HG03442 (cell line): ENCODE measurements around the gene ISM2.

Experiments
- ATAC-seq: cut with Tn5 transposase; IDR thresholded peaks from one replicate; pipeline ENCODE4 v1.9.1; 2021; ENCODE audit warnings: mild to moderate bottlenecking, moderate library complexity; ENCODE audit not compliant: unreplicated experiment

ISM2 gene

DNA sequence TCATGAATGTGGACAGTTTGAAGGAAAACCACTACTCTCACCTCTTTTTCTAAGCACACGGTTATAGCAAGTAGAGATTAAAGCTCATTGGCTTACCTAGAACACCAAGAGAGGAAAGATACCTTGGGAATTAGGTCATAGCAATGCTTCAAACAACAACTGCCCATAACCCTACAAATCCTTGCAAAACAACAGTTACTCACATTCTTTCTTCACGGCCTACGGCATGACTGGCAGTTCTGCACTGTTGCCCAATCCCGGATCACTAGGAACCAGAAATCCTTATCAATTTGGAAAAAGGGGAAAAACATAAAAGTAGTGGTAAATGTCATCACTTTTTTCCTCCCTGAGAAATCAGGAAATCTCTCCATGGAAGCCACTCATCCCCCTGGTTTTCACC is 9.6 kb upstream of the ISM2 start:
- no peak for ATAC-seq

- ATAC-seq = no peak
These were observed 9.1 kb upstream of the ISM2 start for GRCh38 chr14:77507762-77508161.

GRCh38 chr14:77505031-77505430 is 6.4 kb upstream of the ISM2 start:
- ATAC-seq = no peak

GRCh38 chr14:77503138-77503537 is 4.5 kb upstream of the ISM2 start:
- no peak for ATAC-seq

GRCh38 chr14:77502109-77502782 is 3.6 kb upstream of the ISM2 start:
- ATAC-seq = no peak

GRCh38 chr14:77498984-77499527 is 440 bp upstream of the ISM2 start:
- ATAC-seq = peak; percentile 16

GRCh38 chr14:77495334-77495733 is 3.3 kb downstream of the ISM2 start:
- no peak for ATAC-seq

GRCh38 chr14:77491056-77491455 is 7.6 kb downstream of the ISM2 start:
- no peak for ATAC-seq

- ATAC-seq = no peak
These were observed 8.1 kb downstream of the ISM2 start for GRCh38 chr14:77490347-77490986.

- ATAC-seq = no peak
These were observed 9.6 kb downstream of the ISM2 start for GRCh38 chr14:77489041-77489440.

GRCh38 chr14:77488558-77488957 is 10.1 kb downstream of the ISM2 start:
- no peak for ATAC-seq

GRCh38 chr14:77485901-77486678 is 12.5 kb downstream of the ISM2 start:
- no peak for ATAC-seq

DNA sequence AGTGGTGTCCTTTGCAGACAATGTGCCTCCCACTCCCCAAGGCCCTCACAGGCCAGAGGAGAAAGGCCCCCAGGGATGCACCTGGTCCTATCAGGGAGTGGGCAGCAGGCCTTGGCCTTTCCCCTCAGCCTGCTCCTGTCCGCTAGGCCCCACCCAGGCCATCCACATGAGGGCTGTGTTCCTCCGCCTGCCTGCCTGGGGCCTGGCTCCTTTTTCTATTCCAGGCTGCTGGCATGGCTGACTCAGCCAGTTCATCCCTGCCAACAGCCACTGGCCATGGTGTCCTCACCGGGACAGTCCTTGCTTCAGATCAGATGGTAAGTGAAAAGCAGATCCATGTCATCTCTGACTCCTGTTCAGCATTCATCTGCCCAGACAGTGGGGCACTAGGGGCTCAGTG is 13.4 kb downstream of the ISM2 start:
- ATAC-seq = no peak

DNA sequence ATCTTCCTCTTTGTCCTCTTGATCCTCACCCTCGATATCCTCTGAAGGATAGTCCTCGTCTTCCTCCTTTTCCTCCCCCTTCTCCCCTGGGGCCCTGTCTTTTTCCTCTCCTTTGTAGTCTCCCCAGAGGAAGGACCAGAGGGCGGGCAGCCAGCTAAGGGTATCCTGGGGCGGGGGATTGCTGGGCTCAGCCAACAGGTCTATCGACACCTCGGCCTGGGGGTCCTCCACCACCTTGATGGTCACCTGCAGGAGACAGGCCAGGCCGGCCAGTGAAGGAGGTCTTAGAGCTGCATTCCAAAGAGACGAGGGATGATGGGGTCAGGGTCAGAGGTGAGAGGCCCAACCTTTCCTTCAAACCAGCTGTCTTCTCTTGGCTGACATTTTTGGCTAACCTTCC is 16.2 kb downstream of the ISM2 start:
- ATAC-seq = no peak

- ATAC-seq = peak; percentile 97
These were observed 19.8 kb downstream of the ISM2 start for GRCh38 chr14:77478796-77479195.

GRCh38 chr14:77478029-77478428 is 20.6 kb downstream of the ISM2 start:
- ATAC-seq = no peak

DNA sequence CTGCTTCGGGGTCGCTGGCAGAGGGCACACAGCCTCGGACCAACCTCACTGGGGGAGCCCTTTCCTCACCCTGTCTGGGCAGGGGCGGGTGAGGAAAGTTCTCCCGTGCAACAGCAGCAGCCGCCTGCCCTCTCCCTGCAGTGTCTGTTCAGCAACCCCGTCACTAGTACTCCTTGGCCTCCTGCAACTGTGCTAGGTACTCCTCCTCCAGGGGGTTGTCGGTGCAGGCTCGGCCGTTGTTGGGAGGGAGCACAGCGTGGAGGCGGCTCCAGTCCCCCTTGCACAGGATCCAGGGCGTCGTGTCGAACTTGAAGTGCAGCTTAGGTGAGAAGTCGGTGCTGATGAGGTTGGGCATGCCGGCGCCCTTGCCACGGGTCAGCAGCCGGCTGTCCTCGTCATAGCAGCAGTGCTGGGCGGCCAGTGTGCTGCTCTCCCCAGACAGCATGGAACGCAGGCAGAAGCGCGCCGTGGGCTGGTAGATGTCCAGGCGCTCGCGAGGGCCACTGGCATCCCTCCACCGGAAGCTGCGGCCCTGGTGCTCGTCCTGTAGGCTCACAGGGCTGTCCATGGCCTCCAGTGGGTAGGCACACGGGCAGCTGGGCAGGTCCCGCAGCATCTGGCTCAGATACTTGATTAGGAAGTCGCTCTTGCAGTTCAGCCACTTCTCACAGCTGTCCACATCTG is 23.0 kb downstream of the ISM2 start:
- no peak for ATAC-seq

DNA sequence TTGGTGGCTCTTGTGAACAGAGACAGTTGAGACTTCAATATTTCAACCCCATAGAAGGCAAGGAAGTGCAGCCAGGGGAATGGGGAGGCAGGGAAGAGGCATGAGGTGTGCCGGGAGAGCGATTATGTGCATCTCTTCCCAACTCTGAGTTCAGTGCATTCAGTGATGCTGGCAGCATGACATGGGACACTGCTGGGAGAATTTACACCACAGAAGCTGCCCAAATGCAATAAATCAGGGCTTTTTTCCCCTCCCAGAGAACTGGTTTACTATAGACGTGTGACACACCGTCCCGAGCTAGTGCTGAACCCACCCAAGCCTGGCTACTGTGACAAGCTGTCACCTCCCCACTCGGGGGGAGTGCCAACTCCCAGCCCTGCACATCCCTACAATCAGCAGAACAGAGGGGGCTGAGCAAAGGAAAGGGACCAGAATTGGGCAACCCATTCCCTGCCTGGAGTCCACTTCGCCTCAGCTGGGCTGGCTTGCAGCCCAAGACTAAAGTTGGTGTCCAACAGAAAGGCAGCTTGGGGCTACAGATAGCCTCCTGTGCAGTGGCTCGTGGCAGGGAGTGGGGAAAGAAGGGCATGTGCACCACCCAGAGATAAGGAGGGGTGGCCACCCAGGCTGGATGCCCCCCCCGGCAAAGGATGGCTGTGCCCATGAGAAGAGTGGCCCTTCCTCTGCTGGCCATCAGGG is 24.0 kb downstream of the ISM2 start:
- ATAC-seq = no peak

DNA sequence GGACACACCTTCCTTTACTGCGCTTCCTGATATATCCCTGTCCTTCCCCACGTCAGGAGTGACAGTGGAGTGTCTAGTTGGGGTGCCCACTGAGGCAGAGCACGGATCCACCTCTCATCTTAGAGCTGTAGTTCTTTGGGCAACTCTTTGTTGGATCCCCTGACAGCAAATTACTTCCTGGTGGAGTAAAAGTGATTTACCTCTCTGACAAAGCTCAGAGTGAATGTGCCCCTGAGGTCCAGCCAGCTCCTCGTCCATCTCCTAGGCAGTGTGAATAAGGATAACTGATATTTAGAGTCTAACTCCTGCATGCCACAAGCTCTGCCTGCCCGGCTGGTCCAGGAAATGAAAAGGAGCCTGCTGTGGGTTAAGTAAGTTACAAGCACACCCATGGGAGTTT is 24.7 kb downstream of the ISM2 start:
- no peak for ATAC-seq

- no peak for ATAC-seq
These were observed 28.3 kb downstream of the ISM2 start for GRCh38 chr14:77470224-77470870.
